LNCaP clone FGC (cell line): ENCODE data around the gene STARD7.
"Not testable (repeated sequence)": the region's sequence is repeated elsewhere in the genome, so short reads cannot be mapped to it uniquely, and the experiment has no call there.

ENCODE experiments used
- DNase-seq: peaks from one replicate; pipeline ENCODE4 v3.0.0-alpha.2; 2011; ENCODE audit warnings: low read depth
- H3K4me3 ChIP-seq: 2 replicates; pipeline ENCODE4 v1.5.1; 2011; ENCODE audit warnings: mild to moderate bottlenecking, low read depth, low read length, control low read depth
- TF ChIP-seq, protein P1 (sequence below): IDR thresholded peaks from 2 replicates; pipeline ENCODE4 v1.5.1; 2012; ENCODE audit warnings: mild to moderate bottlenecking; ENCODE audit not compliant: control insufficient read depth, insufficient read depth; ENCODE audit errors: extremely low read depth

Gene STARD7

GRCh38 chr2:96163415-96163767 is 45.2 kb downstream of the STARD7 start:
- TF ChIP-seq, protein P1, sequence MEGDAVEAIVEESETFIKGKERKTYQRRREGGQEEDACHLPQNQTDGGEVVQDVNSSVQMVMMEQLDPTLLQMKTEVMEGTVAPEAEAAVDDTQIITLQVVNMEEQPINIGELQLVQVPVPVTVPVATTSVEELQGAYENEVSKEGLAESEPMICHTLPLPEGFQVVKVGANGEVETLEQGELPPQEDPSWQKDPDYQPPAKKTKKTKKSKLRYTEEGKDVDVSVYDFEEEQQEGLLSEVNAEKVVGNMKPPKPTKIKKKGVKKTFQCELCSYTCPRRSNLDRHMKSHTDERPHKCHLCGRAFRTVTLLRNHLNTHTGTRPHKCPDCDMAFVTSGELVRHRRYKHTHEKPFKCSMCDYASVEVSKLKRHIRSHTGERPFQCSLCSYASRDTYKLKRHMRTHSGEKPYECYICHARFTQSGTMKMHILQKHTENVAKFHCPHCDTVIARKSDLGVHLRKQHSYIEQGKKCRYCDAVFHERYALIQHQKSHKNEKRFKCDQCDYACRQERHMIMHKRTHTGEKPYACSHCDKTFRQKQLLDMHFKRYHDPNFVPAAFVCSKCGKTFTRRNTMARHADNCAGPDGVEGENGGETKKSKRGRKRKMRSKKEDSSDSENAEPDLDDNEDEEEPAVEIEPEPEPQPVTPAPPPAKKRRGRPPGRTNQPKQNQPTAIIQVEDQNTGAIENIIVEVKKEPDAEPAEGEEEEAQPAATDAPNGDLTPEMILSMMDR, result no peak
- H3K4me3 ChIP-seq, result no peak overlapping the region
- DNase-seq, result no peak

GRCh38 chr2:96161898-96162297 is 46.7 kb downstream of the STARD7 start:
- TF ChIP-seq, protein P1, result no peak
- no peak for DNase-seq
- no peak overlapping the region for H3K4me3 ChIP-seq

GRCh38 chr2:96160366-96160765 is 48.3 kb downstream of the STARD7 start:
- H3K4me3 ChIP-seq, DNase-seq: not testable (repeated sequence)

GRCh38 chr2:96159084-96159830 is 49.4 kb downstream of the STARD7 start:
- H3K4me3 ChIP-seq, result no peak overlapping the region
- DNase-seq, result no peak
- TF ChIP-seq, protein P1, result no peak

DNA sequence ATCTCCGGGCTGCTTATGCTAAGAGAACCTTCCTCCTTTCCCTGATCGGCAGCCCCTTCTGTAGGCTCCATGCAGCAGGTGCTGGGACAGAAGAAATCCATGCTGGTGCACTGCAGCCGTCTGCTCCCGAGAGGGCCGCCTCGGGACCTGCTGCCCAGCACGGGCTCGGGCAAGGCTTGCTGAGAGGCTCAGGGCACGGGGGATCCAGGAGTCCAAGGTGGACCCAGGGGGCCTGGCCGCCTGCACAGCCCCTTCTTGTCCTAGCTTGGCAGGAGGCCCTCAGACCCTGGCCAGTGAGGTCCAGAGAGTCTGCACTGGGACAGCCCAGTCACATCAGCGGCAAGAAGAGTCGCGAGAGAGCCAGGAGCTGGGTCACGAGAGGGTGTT is 50.1 kb downstream of the STARD7 start:
- H3K4me3 ChIP-seq, result no peak overlapping the region
- DNase-seq, result no peak
- TF ChIP-seq, protein P1, result no peak

- no peak overlapping the region for H3K4me3 ChIP-seq
- TF ChIP-seq, protein P1, result no peak
- DNase-seq, result no peak
Measured at GRCh38 chr2:96157649-96158553, 50.7 kb downstream of the STARD7 start.

- TF ChIP-seq, protein P1, result no peak
- DNase-seq, result no peak
- H3K4me3 ChIP-seq, result no peak overlapping the region
Measured at GRCh38 chr2:96156926-96157648, 51.5 kb downstream of the STARD7 start.
